ES-I3 (cell line): ENCODE results near the gene LHFPL2.

Source experiments
- H3K36me3 ChIP-seq: 2 replicates; pipeline ENCODE4 v1.6.1; 2013; ENCODE audit warnings: mild to moderate bottlenecking, low read length, control low read depth, moderate library complexity; ENCODE audit not compliant: insufficient read depth
- H3K4me1 ChIP-seq: 2 replicates; pipeline ENCODE4 v1.6.1; 2013; ENCODE audit warnings: mild to moderate bottlenecking, control low read depth, low read length; ENCODE audit not compliant: insufficient read depth
- H3K9ac ChIP-seq: 2 replicates; pipeline ENCODE4 v1.6.1; 2013; ENCODE audit warnings: low read depth, mild to moderate bottlenecking, low read length, moderate library complexity
- H3K9me3 ChIP-seq: 2 replicates; pipeline ENCODE4 v1.6.1; 2013; ENCODE audit warnings: mild to moderate bottlenecking, low read length, moderate library complexity; ENCODE audit not compliant: control insufficient read depth, insufficient read depth

Gene LHFPL2

GRCh38 chr5:78563621-78564020 lies 85.0 kb downstream of the LHFPL2 start:
- H3K36me3 ChIP-seq, result peaks cover 2% of the 10 kb centered on the region; the same call in 1 of the 2 replicates
- H3K9me3 ChIP-seq, result no peaks in the 10 kb centered on the region
- no peak overlapping the region for H3K9ac ChIP-seq
- H3K4me1 ChIP-seq, result peaks cover 10% of the 10 kb centered on the region

- H3K4me1 ChIP-seq, result peaks cover 2% of the 10 kb centered on the region
- H3K9ac ChIP-seq, result no peak overlapping the region
- peaks cover 2% of the 10 kb centered on the region; the same call in 1 of the 2 replicates for H3K36me3 ChIP-seq
- no peaks in the 10 kb centered on the region for H3K9me3 ChIP-seq
Observed at GRCh38 chr5:78562714-78563330, 85.8 kb downstream of the LHFPL2 start.

- Histone ChIP-seq H3K9ac (no peak overlapping the region), H3K36me3 (peaks cover 2% of the 10 kb centered on the region; the same call in 1 of the 2 replicates), H3K9me3 (no peaks in the 10 kb centered on the region), H3K4me1 (no peaks in the 10 kb centered on the region)
Observed at GRCh38 chr5:78562001-78562400, 86.6 kb downstream of the LHFPL2 start.

GRCh38 chr5:78561261-78561660 lies 87.3 kb downstream of the LHFPL2 start:
- Histone ChIP-seq H3K4me1 (no peaks in the 10 kb centered on the region), H3K36me3 (peaks cover 2% of the 10 kb centered on the region; the same call in 1 of the 2 replicates), H3K9me3 (no peaks in the 10 kb centered on the region), H3K9ac (no peak overlapping the region)

- no peak overlapping the region for H3K9ac ChIP-seq
- peaks cover 2% of the 10 kb centered on the region; the same call in 1 of the 2 replicates for H3K36me3 ChIP-seq
- no peaks in the 10 kb centered on the region for H3K9me3 ChIP-seq
- H3K4me1 ChIP-seq, result no peaks in the 10 kb centered on the region
Observed at GRCh38 chr5:78560000-78560855, 88.3 kb downstream of the LHFPL2 start.

- no peaks in the 10 kb centered on the region for H3K9me3 ChIP-seq
- H3K9ac ChIP-seq, result no peak overlapping the region
- no peaks in the 10 kb centered on the region for H3K4me1 ChIP-seq
- H3K36me3 ChIP-seq, result peaks cover 2% of the 10 kb centered on the region; the same call in 1 of the 2 replicates
Observed at GRCh38 chr5:78557601-78558000, 91.0 kb downstream of the LHFPL2 start.

- Histone ChIP-seq H3K9me3 (no peaks in the 10 kb centered on the region), H3K4me1 (no peaks in the 10 kb centered on the region), H3K36me3 (no peaks in the 10 kb centered on the region), H3K9ac (no peak overlapping the region)
Observed at GRCh38 chr5:78555870-78556269, 92.7 kb downstream of the LHFPL2 start.

GRCh38 chr5:78554670-78555069 lies 93.9 kb downstream of the LHFPL2 start:
- Histone ChIP-seq H3K9ac (no peak overlapping the region), H3K9me3 (no peaks in the 10 kb centered on the region; the same call in 1 of the 2 replicates), H3K36me3 (no peaks in the 10 kb centered on the region), H3K4me1 (no peaks in the 10 kb centered on the region)

- H3K9ac ChIP-seq, result no peak overlapping the region
- H3K4me1 ChIP-seq, result no peaks in the 10 kb centered on the region
- H3K9me3 ChIP-seq, result no peaks in the 10 kb centered on the region; the same call in 1 of the 2 replicates
- no peaks in the 10 kb centered on the region for H3K36me3 ChIP-seq
Observed at GRCh38 chr5:78553580-78554353, 94.8 kb downstream of the LHFPL2 start.

- Histone ChIP-seq H3K9ac (no peak overlapping the region), H3K9me3 (no peaks in the 10 kb centered on the region; the same call in 1 of the 2 replicates)
Observed at GRCh38 chr5:78552729-78553342, 95.7 kb downstream of the LHFPL2 start.

GRCh38 chr5:78550891-78551290 lies 97.7 kb downstream of the LHFPL2 start:
- no peak overlapping the region for H3K9ac ChIP-seq
- no peaks in the 10 kb centered on the region for H3K36me3 ChIP-seq
- no peaks in the 10 kb centered on the region; the same call in 1 of the 2 replicates for H3K9me3 ChIP-seq
- H3K4me1 ChIP-seq, result no peaks in the 10 kb centered on the region

More at GRCh38 chr5:78552729-78553342, 95.7 kb downstream of the LHFPL2 start:
- no peaks in the 10 kb centered on the region for H3K4me1 ChIP-seq
- no peaks in the 10 kb centered on the region for H3K36me3 ChIP-seq

GRCh38 chr5:78549043-78549442 lies 99.5 kb downstream of the LHFPL2 start:
- Histone ChIP-seq H3K36me3 (no peaks in the 10 kb centered on the region), H3K9ac (no peak overlapping the region), H3K9me3 (no peaks in the 10 kb centered on the region; the same call in 1 of the 2 replicates), H3K4me1 (no peaks in the 10 kb centered on the region)

GRCh38 chr5:78547731-78548615 lies 100.6 kb downstream of the LHFPL2 start:
- Histone ChIP-seq H3K4me1 (no peaks in the 10 kb centered on the region), H3K36me3 (no peaks in the 10 kb centered on the region), H3K9ac (no peak overlapping the region), H3K9me3 (no peaks in the 10 kb centered on the region; the same call in 1 of the 2 replicates)
